Vagina (tissue), 2 donors: ENCODE results near the gene SSR3. TPM values are rescaled to one million over a fixed set of nuclear protein-coding genes. Genes with fewer than 3 reads are reported as not detected.
"Not testable (repeated sequence)": the region's sequence is repeated elsewhere in the genome, so short reads cannot be mapped to it uniquely, and the experiment has no call there.

Experiments
- DNase-seq, 2 donors: peaks; one replicate each; pipeline ENCODE4 v3.0.0-alpha.2; 2017; ENCODE audit errors: extremely low spot score in 2 of 2
- H3K27ac ChIP-seq: fragments of 200-600 bp; sonication (generic); one replicate; pipeline ENCODE4 v1.5.1; 2019
- H3K27me3 ChIP-seq: fragments of 200-600 bp; sonication (generic); one replicate; pipeline ENCODE4 v1.5.1; 2019
- H3K36me3 ChIP-seq, 2 donors: fragments of 200-600 bp; sonication (generic); one replicate each; pipeline ENCODE4 v1.5.1; 2017 to 2019
- H3K4me1 ChIP-seq: fragments of 200-600 bp; sonication (generic); one replicate; pipeline ENCODE4 v1.5.1; 2019
- H3K4me3 ChIP-seq, 2 donors: fragments of 200-600 bp; sonication (generic); 1 replicate in 1 of 2; 2 replicates in 1 of 2; pipeline ENCODE4 v1.5.1; 2016 to 2019
- H3K9me3 ChIP-seq: fragments of 200-600 bp; sonication (generic); one replicate; pipeline ENCODE4 v1.5.1; 2019
- CTCF ChIP-seq, 3 experiments: fragments of 450-650 bp in 2 of 3; fragments of 200-600 bp in 1 of 3; sonication (generic) in 1 of 3; IDR thresholded peaks; one replicate each; pipeline ENCODE4 v1.5.1; 2017 to 2019; ENCODE audit warnings: antibody characterized with exemption in 3 of 3, mild to moderate bottlenecking in 2 of 3, moderate library complexity in 2 of 3
- POLR2A ChIP-seq, 2 donors: fragments of 450-650 bp; IDR thresholded peaks; one replicate each; pipeline ENCODE4 v1.6.1; 2017; ENCODE audit warnings: antibody characterized with exemption in 2 of 2, mild to moderate bottlenecking in 2 of 2, moderate library complexity in 2 of 2
- POLR2AphosphoS5 ChIP-seq, 2 donors: sonication (generic); formaldehyde crosslinking; IDR thresholded peaks; one replicate each; pipeline ENCODE4 v1.9.0; 2017; ENCODE audit warnings: antibody characterized with exemption in 2 of 2, mild to moderate bottlenecking in 2 of 2, low read depth in 1 of 2; ENCODE audit not compliant: insufficient read depth in 1 of 2
- intact Hi-C: fragments of 100-400 bp; cut with DNase I; formaldehyde crosslinking; loops from one replicate; pipeline ENCODE4 v1.15.1; 2023
- total RNA-seq: library from RNA; depleted of rRNA; stranded (reverse); fragments of >200 nt; gene quantifications from one replicate; pipeline ENCODE4 v1.2.3, GENCODE V29; 2016

The SSR3 gene
- total RNA-seq, 1 donor from 2014 or later = 68.0 TPM

GRCh38 chr3:156594219-156594683 lies 39.3 kb upstream of the SSR3 start:
- Histone ChIP-seq H3K4me1 (no peaks in the 10 kb centered on the region), H3K4me3 (no peak overlapping the region), H3K36me3 (no peaks in the 10 kb centered on the region), H3K27me3 (no peaks in the 10 kb centered on the region), H3K9me3 (no peaks in the 10 kb centered on the region), H3K27ac (no peak overlapping the region)
- TF ChIP-seq POLR2A (IDR thresholded peaks at IDR 0.05) (no peak), CTCF (IDR thresholded peaks at IDR 0.05) (no peak), POLR2AphosphoS5 (IDR thresholded peaks at IDR 0.05; ENCODE audit: insufficient read depth in 1 of 2, low read depth in 1 of 2) (no peak)
- no peak for DNase-seq
- intact Hi-C loops = no loop called here

DNA sequence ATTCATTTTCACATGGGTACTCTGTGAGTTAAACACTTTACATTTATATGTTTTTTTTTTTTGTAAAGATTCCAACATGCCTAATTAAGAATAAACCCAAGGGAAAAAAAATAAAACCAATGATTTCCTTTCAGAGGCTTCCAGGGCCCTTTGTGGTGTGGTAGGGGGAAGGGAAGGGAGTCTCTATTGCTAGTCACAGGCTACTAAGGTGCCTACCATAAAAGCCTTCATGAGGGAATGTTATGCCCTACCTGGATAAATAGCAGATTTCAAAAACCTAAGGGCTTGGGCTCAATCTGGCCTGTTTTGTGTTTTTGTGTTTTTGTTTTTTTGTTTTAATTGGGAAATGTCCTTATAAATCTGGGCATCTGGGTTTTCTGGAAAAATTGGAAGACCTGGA lies 38.9 kb upstream of the SSR3 start:
- H3K4me3 ChIP-seq = no peak overlapping the region
- intact Hi-C loops = no loop called here
- no peaks in the 10 kb centered on the region for H3K36me3 ChIP-seq
- H3K9me3 ChIP-seq = no peaks in the 10 kb centered on the region
- TF ChIP-seq POLR2AphosphoS5 (IDR thresholded peaks at IDR 0.05; ENCODE audit: insufficient read depth in 1 of 2, low read depth in 1 of 2) (no peak), POLR2A (IDR thresholded peaks at IDR 0.05) (no peak), CTCF (IDR thresholded peaks at IDR 0.05) (no peak)
- H3K27me3 ChIP-seq = no peaks in the 10 kb centered on the region
- DNase-seq = no peak
- H3K4me1 ChIP-seq = no peaks in the 10 kb centered on the region
- H3K27ac ChIP-seq = no peak overlapping the region

- H3K27ac ChIP-seq, DNase-seq, intact Hi-C loops: not testable (repeated sequence)
Measured at GRCh38 chr3:156589806-156590205, 34.9 kb upstream of the SSR3 start.

GRCh38 chr3:156587760-156588069 lies 32.8 kb upstream of the SSR3 start:
- H3K27ac ChIP-seq = no peak overlapping the region
- no peaks in the 10 kb centered on the region for H3K36me3 ChIP-seq
- H3K27me3 ChIP-seq = no peaks in the 10 kb centered on the region
- intact Hi-C loops = no loop called here
- peaks cover 6% of the 10 kb centered on the region for H3K4me1 ChIP-seq
- no peak for DNase-seq
- H3K4me3 ChIP-seq = no peak overlapping the region
- TF ChIP-seq POLR2A (IDR thresholded peaks at IDR 0.05) = no peak
- TF ChIP-seq POLR2AphosphoS5 (IDR thresholded peaks at IDR 0.05; ENCODE audit: insufficient read depth in 1 of 2, low read depth in 1 of 2) = no peak
- no peak for TF ChIP-seq CTCF (IDR thresholded peaks at IDR 0.05)
- no peaks in the 10 kb centered on the region for H3K9me3 ChIP-seq

More at GRCh38 chr3:156589806-156590205, 34.9 kb upstream of the SSR3 start:
- not testable (repeated sequence) for H3K36me3 ChIP-seq, H3K27me3 ChIP-seq, H3K4me1 ChIP-seq, H3K9me3 ChIP-seq, H3K4me3 ChIP-seq

DNA sequence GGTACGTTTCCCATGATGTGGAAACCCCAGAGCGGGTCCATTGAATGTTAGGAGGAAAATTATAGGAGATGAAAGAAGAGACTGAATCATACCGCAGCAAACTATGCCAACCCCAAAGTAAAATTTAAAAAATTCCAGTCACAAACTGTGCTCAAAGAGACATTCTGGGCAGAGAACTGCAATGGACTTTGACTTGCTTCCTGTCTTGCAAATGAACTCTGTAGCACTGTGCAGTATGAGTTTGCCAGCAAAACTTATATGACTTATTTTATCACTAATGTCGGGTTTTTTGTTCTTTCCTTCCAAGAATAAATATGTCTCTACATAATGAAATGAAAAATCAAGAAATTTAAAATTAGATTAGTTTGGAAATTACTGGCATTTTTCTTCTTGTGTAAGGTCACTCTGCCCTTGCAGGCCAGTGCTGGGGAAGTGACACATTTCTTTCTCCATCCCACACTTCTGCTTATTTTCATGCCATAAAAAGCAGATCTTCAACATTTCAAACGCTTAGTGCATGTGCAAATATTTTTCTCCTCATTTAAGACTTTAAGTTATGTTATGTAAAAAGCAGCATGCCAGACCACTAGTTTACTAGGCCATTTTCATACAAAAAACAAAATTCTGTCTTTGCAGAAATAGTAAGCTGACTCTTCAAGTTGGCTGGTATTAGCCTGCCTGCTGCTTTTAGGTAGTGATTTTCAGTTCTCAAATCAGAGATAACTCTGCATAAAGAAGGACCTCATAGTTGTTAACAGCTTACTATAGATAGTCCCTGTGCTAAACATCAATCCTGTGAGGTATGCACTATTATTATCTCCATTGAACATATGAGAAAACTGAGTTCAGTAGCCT lies 32.2 kb upstream of the SSR3 start:
- Histone ChIP-seq H3K27me3 (no peaks in the 10 kb centered on the region), H3K4me1 (peaks cover 6% of the 10 kb centered on the region), H3K27ac (no peak overlapping the region), H3K4me3 (no peak overlapping the region), H3K36me3 (no peaks in the 10 kb centered on the region), H3K9me3 (no peaks in the 10 kb centered on the region)
- intact Hi-C loops = no loop called here
- DNase-seq = no peak
- TF ChIP-seq CTCF (IDR thresholded peaks at IDR 0.05) (no peak), POLR2A (IDR thresholded peaks at IDR 0.05) (no peak), POLR2AphosphoS5 (IDR thresholded peaks at IDR 0.05; ENCODE audit: insufficient read depth in 1 of 2, low read depth in 1 of 2) (no peak)
